Activated CD8-positive, alpha-beta T cell treated with anti-CD3 and anti-CD28 coated beads, Interleukin-2, amount 10 ng/mL, durations not matched to agents 7 days and 5 days (primary cell): ENCODE data around the gene VSNL1. TPM values are rescaled to one million over a fixed set of nuclear protein-coding genes. Genes with fewer than 3 reads are reported as not detected.

Experiments used
- ATAC-seq: fragments of 150-1000 bp; cut with Tn5 transposase; one replicate; pipeline ENCODE4 v1.10.0; 2021; ENCODE audit warnings: moderate library complexity
- CTCF ChIA-PET: fragments of 350-600 bp; sonication (Branson Sonifier 250); formaldehyde crosslinking; loops from one replicate; lab custom pipeline; 2021; ENCODE audit warnings: antibody characterized with exemption; lab: Charles Lee
- POLR2A ChIA-PET: fragments of 350-600 bp; sonication (Branson Sonifier 250); formaldehyde crosslinking; loops from one replicate; lab custom pipeline; 2021; ENCODE audit warnings: antibody characterized with exemption; lab: Charles Lee
- DNase-seq: peaks from one replicate; pipeline ENCODE4 v3.0.0-alpha.2; 2020
- H3K27ac Mint-ChIP-seq: one replicate; pipeline ENCODE4 v1.8.0; 2021; ENCODE audit warnings: mild to moderate bottlenecking, mixed read lengths
- H3K27me3 Mint-ChIP-seq: one replicate; pipeline ENCODE4 v1.8.0; 2021; ENCODE audit warnings: low read depth, mixed read lengths
- H3K36me3 Mint-ChIP-seq: one replicate; pipeline ENCODE4 v1.8.0; 2021; ENCODE audit warnings: low read depth, mixed read lengths
- H3K4me1 Mint-ChIP-seq: one replicate; pipeline ENCODE4 v1.8.0; 2021; ENCODE audit warnings: low read depth, mixed read lengths
- H3K4me3 Mint-ChIP-seq: one replicate; pipeline ENCODE4 v1.8.0; 2021; ENCODE audit warnings: mild to moderate bottlenecking, mixed read lengths
- H3K9me3 Mint-ChIP-seq: one replicate; pipeline ENCODE4 v1.8.0; 2022; ENCODE audit warnings: mixed read lengths; ENCODE audit not compliant: insufficient read depth
- total RNA-seq, 2 experiments: library from RNA; stranded (reverse); gene quantifications; one replicate each; pipeline ENCODE4 v1.2.3, GENCODE V29; 2021

Gene VSNL1
- total RNA-seq, 2 experiments from 2014 or later = not detected

DNA sequence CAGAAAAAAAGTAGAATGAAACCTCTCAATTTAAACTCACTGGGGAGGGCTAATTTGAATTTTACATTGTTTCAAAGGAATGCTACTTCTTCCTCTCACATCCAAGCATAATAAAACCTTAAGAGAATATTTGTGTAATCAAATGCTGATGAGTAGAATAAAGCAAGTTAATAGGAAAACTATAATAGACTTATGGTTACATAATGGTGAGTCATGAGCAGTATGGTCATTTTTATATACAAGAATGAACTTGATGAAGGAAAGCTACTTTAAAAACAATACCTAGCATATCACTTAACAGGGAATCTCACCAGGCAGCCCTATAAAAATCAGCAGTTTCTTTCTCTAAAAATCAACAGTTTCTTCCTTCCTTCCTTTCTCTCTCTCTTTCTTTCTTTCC, 80.3 kb downstream of the VSNL1 start:
- DNase-seq (no peak), ATAC-seq (no peak)
- Mint-ChIP-seq H3K27me3 (no peaks in the 10 kb centered on the region), H3K9me3 (no peaks in the 10 kb centered on the region), H3K36me3 (no peaks in the 10 kb centered on the region), H3K27ac (no peak overlapping the region), H3K4me1 (no peaks in the 10 kb centered on the region), H3K4me3 (no peak overlapping the region)
- POLR2A ChIA-PET = no interaction called here
- CTCF ChIA-PET = no interaction called here

DNA sequence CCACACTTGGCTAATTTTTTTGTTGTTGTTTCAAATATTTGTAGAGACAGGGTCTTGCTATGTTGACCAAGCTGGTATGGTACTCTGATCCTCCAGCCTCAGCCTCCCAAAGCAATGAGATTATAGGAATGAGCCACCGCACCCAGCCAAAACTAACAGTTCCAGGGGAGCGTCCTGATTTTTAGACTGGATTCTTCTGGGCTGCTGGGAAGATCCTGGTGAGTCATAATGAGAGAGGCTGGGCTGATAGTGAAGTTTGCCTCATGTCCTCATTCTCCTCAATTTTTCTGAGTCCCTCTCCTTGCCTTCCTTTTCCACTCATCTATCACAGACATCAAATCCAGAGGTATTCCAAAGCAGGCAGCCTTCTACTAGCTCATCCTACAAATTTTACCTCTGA, 81.3 kb downstream of the VSNL1 start:
- Mint-ChIP-seq H3K36me3 (no peaks in the 10 kb centered on the region), H3K27me3 (no peaks in the 10 kb centered on the region), H3K4me1 (no peaks in the 10 kb centered on the region), H3K4me3 (no peak overlapping the region), H3K9me3 (no peaks in the 10 kb centered on the region), H3K27ac (no peak overlapping the region)
- no peak for DNase-seq
- POLR2A ChIA-PET = no interaction called here
- no peak for ATAC-seq
- CTCF ChIA-PET = no interaction called here

DNA sequence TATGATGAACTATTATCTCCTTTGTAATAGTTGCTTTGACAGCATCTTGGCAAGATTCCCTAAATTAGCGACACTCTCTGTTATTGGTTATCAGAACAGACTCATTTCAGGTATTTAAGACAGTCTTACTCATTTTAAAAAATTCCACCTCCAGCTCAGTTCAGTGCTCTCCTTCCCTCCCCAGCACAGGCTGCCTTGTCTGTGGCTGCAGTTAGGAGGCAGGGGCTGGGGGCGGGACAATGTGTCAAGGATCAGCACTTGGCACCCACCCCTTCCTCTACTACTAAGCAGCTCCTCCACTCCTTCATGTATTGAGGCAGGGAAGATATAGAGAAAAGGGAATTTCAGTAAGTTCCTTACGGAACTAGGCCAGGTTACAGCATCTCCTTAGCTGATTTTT, 85.0 kb downstream of the VSNL1 start:
- H3K9me3 Mint-ChIP-seq = no peaks in the 10 kb centered on the region
- H3K36me3 Mint-ChIP-seq = no peaks in the 10 kb centered on the region
- H3K4me3 Mint-ChIP-seq = no peak overlapping the region
- POLR2A ChIA-PET = no interaction called here
- CTCF ChIA-PET = no interaction called here
- H3K27ac Mint-ChIP-seq = no peak overlapping the region
- H3K27me3 Mint-ChIP-seq = no peaks in the 10 kb centered on the region
- peaks cover 2% of the 10 kb centered on the region for H3K4me1 Mint-ChIP-seq
- DNase-seq (no peak), ATAC-seq (no peak)

GRCh38 chr2:17626986-17627385, 86.5 kb downstream of the VSNL1 start:
- Mint-ChIP-seq H3K9me3 (no peaks in the 10 kb centered on the region), H3K4me3 (no peak overlapping the region), H3K4me1 (peaks cover 2% of the 10 kb centered on the region), H3K27me3 (no peaks in the 10 kb centered on the region), H3K27ac (no peak overlapping the region), H3K36me3 (no peaks in the 10 kb centered on the region)
- no peak for DNase-seq
- CTCF ChIA-PET = no interaction called here
- POLR2A ChIA-PET = no interaction called here
- no peak for ATAC-seq

- Mint-ChIP-seq H3K27ac (no peak overlapping the region), H3K36me3 (no peaks in the 10 kb centered on the region), H3K4me3 (no peak overlapping the region), H3K27me3 (no peaks in the 10 kb centered on the region), H3K9me3 (no peaks in the 10 kb centered on the region), H3K4me1 (peaks cover 2% of the 10 kb centered on the region)
- CTCF ChIA-PET = interaction anchor here (2.2 kb wide), 1 partner anchor 19 kb away, joined by 10 read pairs; no protein-coding TSS in a partner anchor
- DNase-seq (no peak), ATAC-seq (no peak)
- POLR2A ChIA-PET = no interaction called here
These were observed 86.9 kb downstream of the VSNL1 start for GRCh38 chr2:17627434-17627833.

- H3K27ac Mint-ChIP-seq = no peak overlapping the region
- no peaks in the 10 kb centered on the region for H3K27me3 Mint-ChIP-seq
- no peaks in the 10 kb centered on the region for H3K9me3 Mint-ChIP-seq
- ATAC-seq = no peak
- no peak for DNase-seq
- CTCF ChIA-PET = interaction anchor here (2.2 kb wide), 1 partner anchor 18 kb away, joined by 10 read pairs; no protein-coding TSS in a partner anchor
- H3K4me1 Mint-ChIP-seq = peaks cover 2% of the 10 kb centered on the region
- H3K4me3 Mint-ChIP-seq = no peak overlapping the region
- POLR2A ChIA-PET = no interaction called here
- no peaks in the 10 kb centered on the region for H3K36me3 Mint-ChIP-seq
These were observed 88.1 kb downstream of the VSNL1 start for GRCh38 chr2:17628349-17629261.

- Mint-ChIP-seq H3K27me3 (no peaks in the 10 kb centered on the region), H3K4me3 (no peak overlapping the region), H3K9me3 (no peaks in the 10 kb centered on the region), H3K4me1 (peaks cover 2% of the 10 kb centered on the region), H3K36me3 (no peaks in the 10 kb centered on the region), H3K27ac (no peak overlapping the region)
- DNase-seq (no peak), ATAC-seq (no peak)
- POLR2A ChIA-PET = no interaction called here
- CTCF ChIA-PET = no interaction called here
These were observed 89.6 kb downstream of the VSNL1 start for GRCh38 chr2:17630089-17630488.

- Mint-ChIP-seq H3K4me3 (no peak overlapping the region), H3K36me3 (no peaks in the 10 kb centered on the region), H3K4me1 (no peaks in the 10 kb centered on the region), H3K27ac (no peak overlapping the region), H3K27me3 (no peaks in the 10 kb centered on the region), H3K9me3 (no peaks in the 10 kb centered on the region)
- no peak for ATAC-seq
- DNase-seq = no peak
- POLR2A ChIA-PET = no interaction called here
- CTCF ChIA-PET = interaction anchor here (0.7 to 1.8 kb wide), 2 partner anchors 11 to 36 kb away, joined by 3 to 10 read pairs; no protein-coding TSS in a partner anchor
These were observed 94.5 kb downstream of the VSNL1 start for GRCh38 chr2:17634997-17635396.

- DNase-seq (no peak), ATAC-seq (no peak)
- ChIA-PET CTCF (interaction anchor here (1.8 kb wide), 1 partner anchor 10 kb away, joined by 10 read pairs; no protein-coding TSS in a partner anchor), POLR2A (no interaction called here)
- Mint-ChIP-seq H3K27ac (no peak overlapping the region), H3K4me3 (no peak overlapping the region), H3K4me1 (no peaks in the 10 kb centered on the region), H3K9me3 (no peaks in the 10 kb centered on the region), H3K27me3 (no peaks in the 10 kb centered on the region), H3K36me3 (no peaks in the 10 kb centered on the region)
These were observed 95.8 kb downstream of the VSNL1 start for GRCh38 chr2:17636257-17636656.

DNA sequence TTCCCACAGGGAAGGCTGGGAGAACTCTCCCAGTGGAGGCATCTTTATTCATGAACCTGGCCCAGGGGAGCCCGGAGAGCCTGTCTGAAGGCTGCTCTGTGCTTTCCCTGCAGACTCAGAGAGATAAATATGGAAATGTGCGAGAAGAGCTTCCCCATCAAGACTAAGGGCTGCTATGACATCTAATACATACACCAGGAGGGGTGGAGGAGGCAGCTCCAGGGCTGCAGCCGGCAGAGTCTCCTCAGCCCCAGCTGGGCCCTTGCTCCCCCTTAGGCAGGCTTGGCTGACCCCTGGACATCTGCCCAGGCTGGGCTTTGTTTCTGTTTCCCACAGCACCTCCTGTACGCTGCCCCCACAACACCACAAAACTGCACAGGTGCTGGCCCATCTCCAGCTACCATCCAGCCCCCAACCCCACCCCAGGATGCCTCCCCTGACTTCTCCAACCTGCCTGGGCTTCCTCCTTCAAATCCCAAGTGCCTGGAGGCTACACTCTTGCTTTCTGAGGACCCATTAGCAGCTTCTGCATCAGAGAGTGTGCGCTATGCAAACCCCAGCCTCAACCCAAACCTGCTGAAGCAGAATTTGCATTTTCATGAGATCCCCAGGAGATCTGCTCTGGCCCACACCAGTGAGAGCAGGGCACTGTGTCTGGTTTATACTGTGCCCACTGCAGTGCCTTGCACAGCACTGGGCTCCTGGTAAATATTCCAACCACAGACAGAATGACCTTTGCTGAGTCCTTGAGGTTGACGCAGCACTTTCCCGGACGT, 96.8 kb downstream of the VSNL1 start:
- POLR2A ChIA-PET = no interaction called here
- H3K36me3 Mint-ChIP-seq = no peaks in the 10 kb centered on the region
- H3K4me3 Mint-ChIP-seq = no peak overlapping the region
- CTCF ChIA-PET = no interaction called here
- no peak for DNase-seq
- no peak for ATAC-seq
- H3K27ac Mint-ChIP-seq = no peak overlapping the region
- H3K9me3 Mint-ChIP-seq = no peaks in the 10 kb centered on the region
- H3K4me1 Mint-ChIP-seq = no peaks in the 10 kb centered on the region
- no peaks in the 10 kb centered on the region for H3K27me3 Mint-ChIP-seq

- H3K36me3 Mint-ChIP-seq = no peaks in the 10 kb centered on the region
- CTCF ChIA-PET = no interaction called here
- POLR2A ChIA-PET = no interaction called here
- no peaks in the 10 kb centered on the region for H3K4me1 Mint-ChIP-seq
- H3K4me3 Mint-ChIP-seq = no peak overlapping the region
- no peak for DNase-seq
- H3K27me3 Mint-ChIP-seq = no peaks in the 10 kb centered on the region
- H3K27ac Mint-ChIP-seq = no peak overlapping the region
- no peak for ATAC-seq
- no peaks in the 10 kb centered on the region for H3K9me3 Mint-ChIP-seq
These were observed 97.8 kb downstream of the VSNL1 start for GRCh38 chr2:17638196-17638743.
